CD4-positive, alpha-beta T cell treated with Interleukin-1 beta for 1 hour (primary cell): ENCODE measurements around the gene FAM168B.
A peak's percentile ranks its signal among the peaks of the same experiment; 100 is the strongest.

Experiments
- DNase-seq, 2 donors: peaks; one replicate each; pipeline ENCODE4 v3.0.0-alpha.2; 2020 to 2022

The FAM168B gene

DNA sequence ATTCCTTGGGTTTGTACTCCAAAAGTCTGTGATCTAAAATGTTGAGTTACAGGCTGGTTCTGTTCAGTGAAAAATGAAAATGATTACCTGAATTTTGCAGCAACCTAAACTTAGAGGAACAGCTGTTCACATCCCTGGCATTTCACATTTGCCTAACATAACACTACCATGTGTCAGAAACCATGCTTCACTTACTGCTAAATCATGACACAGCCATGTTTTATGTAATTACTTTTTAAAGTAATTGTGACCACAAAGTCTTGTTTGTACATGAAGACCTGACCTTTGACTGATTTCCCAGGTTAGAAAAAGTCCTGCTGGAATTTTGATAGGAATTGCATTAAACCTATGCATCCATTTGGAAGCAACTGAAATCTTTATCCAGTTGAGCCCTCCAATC, 79.1 kb downstream of the FAM168B start:
- no peak for DNase-seq

DNA sequence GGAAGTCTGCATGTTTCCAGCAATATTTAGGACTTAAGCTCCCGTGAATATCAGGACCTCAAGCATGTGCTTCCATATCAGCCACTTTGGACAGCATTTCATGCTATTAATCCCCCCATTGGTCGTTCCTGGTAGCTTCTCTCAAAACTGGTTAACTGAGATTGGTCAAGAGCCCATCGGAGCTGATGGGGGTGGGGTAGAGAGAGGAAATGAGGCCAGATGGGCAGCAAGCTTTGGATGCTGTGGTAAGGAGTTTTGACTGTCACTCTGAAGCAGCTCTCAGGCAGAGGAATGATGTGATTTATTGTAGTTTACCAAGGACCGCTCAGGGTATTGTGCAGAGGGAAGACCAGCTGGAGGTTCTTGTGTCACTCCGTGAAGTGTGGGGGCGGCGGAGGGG, 81.8 kb downstream of the FAM168B start:
- no peak for DNase-seq

DNA sequence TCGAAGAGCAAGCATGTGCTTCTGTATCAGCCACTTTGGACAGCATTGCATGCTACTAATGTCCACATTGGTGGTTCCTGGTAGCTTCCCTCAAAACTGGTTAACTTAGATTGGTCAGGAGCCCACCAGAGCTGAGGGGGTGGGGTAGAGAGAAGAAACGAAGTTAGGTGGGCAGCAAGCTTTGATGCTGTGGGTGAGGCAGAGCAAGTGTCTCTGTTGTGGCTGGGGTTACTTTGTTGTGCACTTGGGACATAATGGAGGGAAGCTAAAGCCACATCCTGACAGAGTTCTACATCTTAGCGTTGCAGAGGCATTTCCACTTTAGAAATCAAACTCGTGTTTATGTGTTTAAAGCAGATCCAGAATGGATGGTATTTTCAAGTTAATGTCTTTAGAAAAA, 82.7 kb downstream of the FAM168B start:
- DNase-seq, result peak in 1 of 2 donors; percentile 3

DNA sequence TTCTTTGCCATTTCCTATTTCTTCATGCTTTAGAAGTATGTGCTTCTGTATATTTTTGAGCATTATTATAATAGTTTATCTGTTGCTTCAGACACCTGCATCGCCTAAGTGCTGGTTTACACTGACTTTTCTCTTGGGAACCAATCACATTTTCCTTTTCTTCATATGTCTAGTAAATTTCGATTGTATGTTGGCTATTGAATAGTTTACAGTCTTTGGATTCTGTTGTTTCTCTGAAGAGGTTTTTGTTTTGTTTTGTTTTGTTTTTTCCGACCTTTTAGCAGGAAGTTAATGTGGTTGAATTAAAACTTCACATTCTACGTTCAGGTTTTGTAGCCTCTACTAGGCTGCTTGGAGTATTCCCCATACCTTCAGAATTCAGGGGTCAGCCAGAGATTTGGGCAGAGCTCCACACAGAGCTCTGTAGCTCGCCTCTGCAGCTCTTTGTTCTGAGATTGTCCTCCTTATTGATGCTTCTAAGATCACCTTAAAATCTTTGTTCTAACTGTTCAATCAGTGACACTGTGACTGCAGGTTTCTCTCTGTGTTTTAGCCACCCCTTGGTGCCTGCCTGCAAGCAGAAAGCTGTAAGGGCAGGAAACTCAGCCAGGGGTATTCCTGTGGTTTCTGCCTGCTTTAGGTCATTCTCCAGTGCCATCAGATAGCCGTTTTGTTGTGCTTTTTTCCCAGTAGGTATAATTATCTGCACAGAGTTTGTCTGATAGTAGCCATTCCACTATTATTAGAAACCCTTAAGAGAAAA, 83.4 kb downstream of the FAM168B start:
- no peak for DNase-seq

DNA sequence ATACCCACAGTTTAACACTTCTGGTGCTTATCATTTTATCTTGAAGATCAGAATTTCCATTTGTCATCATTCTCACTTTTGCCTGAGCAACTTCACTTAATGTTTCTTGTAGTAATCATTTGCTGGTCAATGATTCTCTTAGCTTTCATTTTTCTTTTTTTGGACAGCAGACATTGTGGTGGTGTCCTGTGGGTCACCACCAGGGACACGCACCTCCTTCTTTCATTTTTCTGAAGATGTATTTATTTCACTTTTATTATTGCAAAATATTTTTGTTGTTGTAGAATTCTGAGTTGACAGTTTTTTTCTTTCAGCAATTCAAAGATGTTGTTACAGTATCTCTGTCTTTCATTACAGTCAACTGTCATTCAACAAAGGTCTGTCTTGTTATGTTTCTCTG, 84.3 kb downstream of the FAM168B start:
- no peak for DNase-seq

DNA sequence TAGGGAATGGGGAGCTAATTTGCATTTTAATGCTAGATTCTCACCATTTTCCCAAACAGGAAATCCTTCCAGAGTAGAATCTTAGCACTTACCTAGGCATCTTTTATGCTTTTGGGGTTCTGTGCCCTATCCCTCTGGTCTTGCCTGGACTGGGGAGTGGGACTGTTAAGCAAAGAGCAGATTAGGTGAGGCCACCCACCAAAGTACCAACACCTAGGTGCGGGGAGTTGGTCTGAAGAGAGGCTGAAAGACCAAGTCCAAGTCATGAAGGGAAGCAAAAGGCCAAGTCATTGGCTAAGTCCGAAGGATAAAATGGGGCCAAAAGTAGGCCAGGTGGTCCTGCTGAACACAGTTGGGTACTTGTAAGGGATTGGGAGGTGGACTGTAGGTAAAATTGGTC, 86.7 kb downstream of the FAM168B start:
- DNase-seq, result no peak

DNA sequence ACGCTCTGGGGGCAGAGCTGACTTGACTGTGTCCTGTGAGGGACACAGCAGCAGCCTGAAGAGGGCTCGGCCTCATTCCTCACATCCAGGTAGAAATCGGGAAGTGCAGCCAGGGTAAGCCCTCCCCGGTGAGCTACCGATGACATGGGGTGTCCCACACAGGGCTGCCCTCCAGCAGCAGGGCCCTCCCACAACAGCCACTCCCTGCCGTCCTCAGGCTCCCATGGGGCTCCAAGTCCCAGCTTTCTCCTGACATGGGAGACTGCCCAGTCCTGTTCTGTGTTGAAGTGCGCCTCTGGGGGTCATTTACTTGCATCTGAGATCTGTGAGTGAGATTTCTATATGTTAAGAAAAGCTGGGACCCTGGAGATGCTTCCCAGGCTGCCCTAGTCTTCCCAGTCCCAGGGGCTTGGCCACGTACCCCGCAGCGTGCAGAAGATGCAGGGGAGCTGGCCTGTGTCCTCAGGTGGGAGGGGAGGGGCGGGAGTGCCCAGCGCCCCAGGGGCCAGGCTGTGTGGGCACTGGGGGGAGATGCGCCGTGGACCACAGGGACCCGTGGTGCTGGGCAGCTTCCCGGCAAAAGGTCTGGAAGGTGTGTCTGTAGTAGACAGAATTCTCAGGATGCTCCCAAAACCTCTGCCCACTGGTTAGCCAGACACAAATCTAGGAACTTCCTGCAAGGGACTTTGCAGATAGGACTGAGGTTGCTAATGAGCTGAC, 87.9 kb downstream of the FAM168B start:
- DNase-seq, result no peak

DNA sequence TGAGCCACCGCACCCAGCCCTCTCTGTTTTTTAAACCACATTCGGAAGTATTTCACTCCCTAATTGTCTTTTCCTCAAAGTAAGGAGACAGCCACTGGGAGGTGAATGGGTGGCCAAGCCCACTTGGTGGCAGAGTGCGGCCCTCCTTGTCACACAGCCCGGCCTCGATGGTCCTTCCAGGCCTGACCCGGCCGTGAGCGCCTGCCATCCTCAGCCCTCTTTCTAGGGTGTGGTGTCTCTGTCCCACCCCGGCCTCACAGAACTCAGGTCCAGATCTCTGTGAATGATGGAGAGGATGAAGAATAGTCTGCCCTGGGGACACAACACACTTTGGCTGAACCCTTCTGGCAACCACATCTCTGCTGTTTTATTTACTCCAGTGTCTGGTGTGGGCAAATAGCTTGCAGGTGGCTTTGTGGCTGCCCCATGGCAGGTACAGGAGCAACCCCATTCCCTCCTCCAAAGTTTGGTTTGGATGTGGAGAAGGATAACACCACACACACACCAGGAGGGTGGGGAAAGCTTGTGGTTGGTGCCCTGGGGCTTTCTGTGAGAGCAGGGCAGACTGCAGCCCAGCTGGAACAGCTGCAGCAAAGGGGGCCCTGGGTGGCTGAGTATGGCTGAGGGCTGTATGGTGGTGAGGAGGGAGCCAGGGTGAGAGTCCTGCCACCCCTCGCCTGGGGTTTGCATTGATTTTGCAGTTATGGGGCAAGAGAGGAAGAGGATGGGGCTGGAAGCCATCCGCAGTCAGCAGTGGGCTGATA, 88.6 kb downstream of the FAM168B start:
- no peak for DNase-seq

DNA sequence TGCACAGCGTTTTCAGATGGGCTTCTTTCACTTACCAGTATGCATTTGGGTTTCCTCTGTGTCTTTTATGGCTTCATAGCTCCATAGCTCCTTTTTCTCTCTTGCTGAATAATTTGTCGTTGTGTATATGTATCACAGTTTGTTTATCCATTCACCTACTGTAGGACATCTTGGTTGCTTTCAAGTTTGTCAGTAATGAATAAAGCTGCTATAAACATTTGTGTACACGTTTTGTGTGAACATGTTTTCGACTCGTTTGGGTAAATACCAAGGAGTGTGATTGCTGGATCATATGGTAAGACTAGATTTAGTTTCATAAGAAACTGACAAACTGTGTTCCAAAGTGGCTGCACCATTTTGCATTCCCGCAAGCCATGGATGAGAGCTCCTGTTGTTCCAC, 94.7 kb downstream of the FAM168B start:
- no peak for DNase-seq
